HEK293 (cell line): ENCODE results near the gene CENPO.
A peak's percentile ranks its signal among the peaks of the same experiment; 100 is the strongest.

Experiments used
- CTCF ChIA-PET: fragments of 350-600 bp; formaldehyde crosslinking; extraction: SDS; loops from one replicate; lab custom pipeline; 2021; ENCODE audit warnings: antibody characterized with exemption; lab: Yijun Ruan, JAX
- POLR2A ChIA-PET: fragments of 300-600 bp; formaldehyde crosslinking; extraction: SDS; loops from one replicate; lab custom pipeline; 2020; ENCODE audit warnings: antibody characterized with exemption, inconsistent platforms; lab: Yijun Ruan, JAX
- H3K27ac ChIP-seq: fragments of 200-500 bp; sonication (Bioruptor generic); 2 replicates; pipeline ENCODE4 v1.5.1; 2014; ENCODE audit warnings: low read depth, low read length, control low read depth, inconsistent platforms; ENCODE audit errors: extremely low read depth
- H3K36me3 ChIP-seq, 2 experiments: fragments of 200-500 bp in 1 of 2; sonication (Bioruptor generic) in 1 of 2; 1 replicate in 1 of 2; 2 replicates in 1 of 2; pipeline ENCODE4 v1.5.1; 2014 to 2017; ENCODE audit warnings: inconsistent platforms in 2 of 2, low read length in 2 of 2; ENCODE audit not compliant: control insufficient read depth in 2 of 2, insufficient read depth in 1 of 2
- H3K4me1 ChIP-seq: fragments of 200-500 bp; sonication (Bioruptor generic); 2 replicates; pipeline ENCODE4 v1.5.1; 2014; ENCODE audit warnings: mild to moderate bottlenecking, low read length, inconsistent platforms; ENCODE audit not compliant: control insufficient read depth, insufficient read depth
- H3K4me3 ChIP-seq: 2 replicates; pipeline ENCODE4 v1.5.1; 2011; ENCODE audit warnings: low read depth, mild to moderate bottlenecking, control low read depth, low read length, moderate library complexity
- H3K9me3 ChIP-seq: fragments of 200-500 bp; sonication (Bioruptor generic); 2 replicates; pipeline ENCODE4 v1.5.1; 2014; ENCODE audit warnings: low read depth, low read length, inconsistent platforms; ENCODE audit not compliant: control insufficient read depth, insufficient read depth
- GFI1B ChIP-seq: fragments of 450-650 bp; formaldehyde crosslinking; IDR thresholded peaks from 2 replicates; pipeline ENCODE4 v1.5.1; 2016; ENCODE audit warnings: missing biosample characterization, missing genetic modification characterization
- GLI2 ChIP-seq: fragments of 450-650 bp; formaldehyde crosslinking; IDR thresholded peaks from 2 replicates; pipeline ENCODE4; 2017; ENCODE audit warnings: missing biosample characterization, missing genetic modification characterization, low read depth, borderline replicate concordance
- ZBTB17 ChIP-seq: fragments of 450-650 bp; formaldehyde crosslinking; IDR thresholded peaks from 2 replicates; pipeline ENCODE4 v1.5.1; 2016; ENCODE audit warnings: missing biosample characterization, missing genetic modification characterization
- ZBTB6 ChIP-seq: fragments of 450-650 bp; formaldehyde crosslinking; IDR thresholded peaks from 2 replicates; pipeline ENCODE4 v1.5.1; 2017; ENCODE audit warnings: missing biosample characterization, missing genetic modification characterization
- ZFP37 ChIP-seq: fragments of 450-650 bp; formaldehyde crosslinking; IDR thresholded peaks from 2 replicates; pipeline ENCODE4 v1.5.1; 2016; ENCODE audit warnings: missing biosample characterization, missing genetic modification characterization
- ZNF211 ChIP-seq: fragments of 450-650 bp; formaldehyde crosslinking; IDR thresholded peaks from 2 replicates; pipeline ENCODE4 v1.5.1; 2016; ENCODE audit warnings: low read depth, missing biosample characterization, missing genetic modification characterization
- ZNF341 ChIP-seq: fragments of 450-650 bp; formaldehyde crosslinking; IDR thresholded peaks from 2 replicates; pipeline ENCODE4; 2016; ENCODE audit warnings: low read depth, missing biosample characterization, missing genetic modification characterization
- ZNF354C ChIP-seq: fragments of 450-650 bp; formaldehyde crosslinking; IDR thresholded peaks from 2 replicates; pipeline ENCODE4 v1.5.1; 2016; ENCODE audit warnings: missing biosample characterization, missing genetic modification characterization, low read depth, borderline replicate concordance
- ZNF600 ChIP-seq: fragments of 450-650 bp; formaldehyde crosslinking; IDR thresholded peaks from 2 replicates; pipeline ENCODE4 v1.5.1; 2016; ENCODE audit warnings: missing biosample characterization, missing genetic modification characterization
- ZNF610 ChIP-seq: fragments of 450-650 bp; formaldehyde crosslinking; IDR thresholded peaks from 2 replicates; pipeline ENCODE4 v1.5.1; 2016; ENCODE audit warnings: missing biosample characterization, missing genetic modification characterization, borderline replicate concordance
- ZNF658 ChIP-seq: fragments of 450-650 bp; formaldehyde crosslinking; IDR thresholded peaks from 2 replicates; pipeline ENCODE4; 2016; ENCODE audit warnings: missing biosample characterization, missing genetic modification characterization
- ZNF670 ChIP-seq: fragments of 450-650 bp; formaldehyde crosslinking; IDR thresholded peaks from 2 replicates; pipeline ENCODE4 v1.5.1; 2016; ENCODE audit warnings: missing biosample characterization, missing genetic modification characterization, low read depth
- ZSCAN23 ChIP-seq: fragments of 450-650 bp; formaldehyde crosslinking; IDR thresholded peaks from 2 replicates; pipeline ENCODE4 v1.5.1; 2016; ENCODE audit warnings: missing biosample characterization, missing genetic modification characterization
- TF ChIP-seq, protein P1 (sequence below): fragments of 450-650 bp; formaldehyde crosslinking; IDR thresholded peaks from 2 replicates; pipeline ENCODE4 v1.5.1; 2016; ENCODE audit warnings: missing biosample characterization, missing genetic modification characterization
- TF ChIP-seq, protein P2 (sequence below): fragments of 450-650 bp; formaldehyde crosslinking; IDR thresholded peaks from 2 replicates; pipeline ENCODE4 v1.5.1; 2016; ENCODE audit warnings: missing biosample characterization, missing genetic modification characterization

The CENPO gene

GRCh38 chr2:24855726-24856125 is 62.5 kb downstream of the CENPO start (continued):
- TF ChIP-seq, protein P1, sequence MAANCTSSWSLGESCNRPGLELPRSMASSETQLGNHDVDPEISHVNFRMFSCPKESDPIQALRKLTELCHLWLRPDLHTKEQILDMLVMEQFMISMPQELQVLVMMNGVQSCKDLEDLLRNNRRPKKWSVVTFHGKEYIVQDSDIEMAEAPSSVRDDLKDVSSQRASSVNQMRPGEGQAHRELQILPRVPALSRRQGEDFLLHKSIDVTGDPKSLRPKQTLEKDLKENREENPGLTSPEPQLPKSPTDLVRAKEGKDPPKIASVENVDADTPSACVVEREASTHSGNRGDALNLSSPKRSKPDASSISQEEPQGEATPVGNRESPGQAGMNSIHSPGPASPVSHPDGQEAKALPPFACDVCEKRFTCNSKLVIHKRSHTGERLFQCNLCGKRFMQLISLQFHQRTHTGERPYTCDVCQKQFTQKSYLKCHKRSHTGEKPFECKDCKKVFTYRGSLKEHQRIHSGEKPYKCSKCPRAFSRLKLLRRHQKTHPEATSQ (tag by site-specific recombination) = no peak
- TF ChIP-seq GLI2 (tag by site-specific recombination) = no peak
- no peak for TF ChIP-seq ZNF341 (tag by site-specific recombination)
- TF ChIP-seq ZBTB17 (tag by site-specific recombination) = peak; percentile 31
- TF ChIP-seq, protein P2, sequence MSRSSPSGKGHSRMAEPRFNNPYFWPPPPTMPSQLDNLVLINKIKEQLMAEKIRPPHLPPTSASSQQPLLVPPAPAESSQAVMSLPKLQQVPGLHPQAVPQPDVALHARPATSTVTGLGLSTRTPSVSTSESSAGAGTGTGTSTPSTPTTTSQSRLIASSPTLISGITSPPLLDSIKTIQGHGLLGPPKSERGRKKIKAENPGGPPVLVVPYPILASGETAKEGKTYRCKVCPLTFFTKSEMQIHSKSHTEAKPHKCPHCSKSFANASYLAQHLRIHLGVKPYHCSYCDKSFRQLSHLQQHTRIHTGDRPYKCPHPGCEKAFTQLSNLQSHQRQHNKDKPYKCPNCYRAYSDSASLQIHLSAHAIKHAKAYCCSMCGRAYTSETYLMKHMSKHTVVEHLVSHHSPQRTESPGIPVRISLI = no peak
- TF ChIP-seq ZNF658 (tag by site-specific recombination) = no peak
- TF ChIP-seq ZNF600 (tag by site-specific recombination) = peak; percentile 51; the same call in 1 of the 2 replicates
- TF ChIP-seq ZNF670 (tag by site-specific recombination) = no peak
- TF ChIP-seq ZBTB6 = no peak
- no peak for TF ChIP-seq ZNF354C
- no peak for TF ChIP-seq ZFP37 (tag by site-specific recombination)

DNA sequence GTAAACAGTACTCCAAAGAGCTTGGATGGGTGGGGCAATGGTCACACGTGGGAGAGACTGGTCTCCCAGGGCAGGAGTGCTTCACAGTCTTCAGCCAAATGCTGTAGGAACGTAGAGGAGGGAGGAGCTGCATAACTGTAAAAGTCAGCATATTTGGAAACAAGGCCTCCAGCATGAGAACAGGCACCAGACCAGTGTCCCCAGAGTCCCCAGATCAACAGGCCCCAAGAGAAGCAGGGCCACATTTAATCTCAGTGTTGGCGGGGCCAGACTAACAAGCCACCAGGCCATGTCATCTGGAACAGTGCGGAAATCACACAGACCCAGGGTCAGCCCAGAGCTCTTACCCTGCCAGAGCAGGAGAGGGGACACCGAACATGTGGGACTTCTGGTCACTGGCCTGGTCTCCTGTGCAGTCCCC is 63.6 kb downstream of the CENPO start:
- Histone ChIP-seq H3K9me3 (no peaks in the 10 kb centered on the region), H3K36me3 (peaks cover 0 to 31% of the 10 kb centered on the region in 2 experiments; a peak in 1 of 3 replicates), H3K27ac (no peak overlapping the region), H3K4me1 (no peaks in the 10 kb centered on the region; the same call in 1 of the 2 replicates), H3K4me3 (no peak overlapping the region)
- TF ChIP-seq ZNF610 (tag by site-specific recombination) = no peak
- no peak for TF ChIP-seq GFI1B (tag by site-specific recombination)
- no peak for TF ChIP-seq ZSCAN23 (tag by site-specific recombination)
- TF ChIP-seq, protein P2 = no peak
- ChIA-PET POLR2A (no interaction called here), CTCF (interaction anchor here (1.9 kb wide), 1 partner anchor 29 kb away, joined by 7 read pairs; no protein-coding TSS in a partner anchor)

DNA sequence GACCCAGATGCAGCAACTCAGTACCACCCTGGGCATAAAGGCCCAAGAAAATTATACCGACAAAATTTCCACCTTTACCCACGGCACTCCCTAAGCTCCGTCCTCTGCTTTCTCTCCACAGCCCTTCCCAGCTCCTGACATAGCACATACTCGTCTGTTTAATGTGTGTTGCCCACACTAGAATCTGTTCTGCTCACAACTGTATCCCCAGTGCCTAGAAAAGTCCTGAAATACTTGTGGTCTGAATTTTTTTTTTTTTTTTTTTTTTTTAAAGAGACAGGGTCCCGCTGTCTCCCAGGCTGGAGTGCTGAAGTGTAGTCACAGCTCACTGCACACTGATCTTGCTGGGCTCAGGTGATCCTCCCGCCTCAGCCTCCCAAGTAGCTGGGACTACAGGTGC is 64.5 kb downstream of the CENPO start:
- H3K36me3 ChIP-seq = peaks cover 0 to 24% of the 10 kb centered on the region in 2 experiments; a peak in 2 of 3 replicates
- CTCF ChIA-PET = interaction anchor here (0.6 kb wide), 1 partner anchor 38 kb away, joined by 4 read pairs; no protein-coding TSS in a partner anchor
- H3K27ac ChIP-seq = no peak overlapping the region
- no peaks in the 10 kb centered on the region for H3K9me3 ChIP-seq
- no peak overlapping the region for H3K4me3 ChIP-seq
- TF ChIP-seq ZNF211 (tag by site-specific recombination) = no peak
- TF ChIP-seq, protein P2 = peak; percentile 73
- POLR2A ChIA-PET = interaction anchor here (0.6 to 0.7 kb wide), 2 partner anchors 30 to 282 kb away, joined by 3 to 7 read pairs; no protein-coding TSS in a partner anchor
- H3K4me1 ChIP-seq = no peaks in the 10 kb centered on the region; the same call in 1 of the 2 replicates
